ENCODE results near the gene PPIL6. TPM values are rescaled to one million over a fixed set of nuclear protein-coding genes. Genes with fewer than 3 reads are reported as not detected.

PPIL6 gene
- total RNA-seq, 2 donors from 2014 or later = 6.9 to 9.1 TPM

DNA sequence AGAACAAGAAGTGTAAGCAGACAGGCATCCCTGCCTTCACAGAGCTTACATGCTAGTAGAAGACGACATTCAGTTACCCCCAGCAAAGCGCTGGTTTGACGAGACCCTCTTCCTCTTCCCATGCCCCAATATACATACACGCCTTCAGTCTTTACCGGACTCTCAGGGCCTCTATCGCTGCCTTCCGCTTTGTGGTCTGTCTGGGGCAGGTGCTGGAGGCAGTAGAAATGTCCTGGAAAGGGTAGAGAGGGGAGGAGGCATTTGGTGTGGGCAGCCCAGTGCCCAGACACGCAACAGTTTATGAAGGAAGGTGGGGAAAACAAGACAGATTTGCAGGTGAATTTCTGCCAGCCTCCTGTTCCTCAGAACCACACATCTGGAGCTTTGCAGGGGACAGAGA is 6.1 kb upstream of the PPIL6 start:
- Histone ChIP-seq H3K36me3 (peaks cover 5% of the 10 kb centered on the region), H3K9me3 (no peaks in the 10 kb centered on the region), H3K27me3 (no peaks in the 10 kb centered on the region), H3K4me1 (peaks cover 0 to 6% of the 10 kb centered on the region in 2 donors), H3K4me3 (no peak overlapping the region), H3K27ac (no peak overlapping the region)
- no peak for DNase-seq (ENCODE audit: low spot score)
- TF ChIP-seq CTCF (IDR thresholded peaks at IDR 0.05) = no peak

GRCh38 chr6:109446072-109446471 is 5.6 kb upstream of the PPIL6 start:
- Histone ChIP-seq H3K4me1 (peaks cover 0 to 11% of the 10 kb centered on the region in 2 donors), H3K4me3 (no peak overlapping the region), H3K9me3 (no peaks in the 10 kb centered on the region), H3K27me3 (no peaks in the 10 kb centered on the region), H3K36me3 (peaks cover 5% of the 10 kb centered on the region), H3K27ac (no peak overlapping the region)
- TF ChIP-seq CTCF (IDR thresholded peaks at IDR 0.05) = no peak
- DNase-seq (ENCODE audit: low spot score) = no peak

GRCh38 chr6:109445382-109445781 is 5.0 kb upstream of the PPIL6 start:
- DNase-seq (ENCODE audit: low spot score) = no peak
- Histone ChIP-seq H3K9me3 (no peaks in the 10 kb centered on the region), H3K36me3 (peaks cover 5% of the 10 kb centered on the region), H3K4me1 (peaks cover 0 to 12% of the 10 kb centered on the region in 2 donors), H3K4me3 (no peak overlapping the region), H3K27ac (no peak overlapping the region), H3K27me3 (no peaks in the 10 kb centered on the region)
- TF ChIP-seq CTCF (IDR thresholded peaks at IDR 0.05) = no peak

DNA sequence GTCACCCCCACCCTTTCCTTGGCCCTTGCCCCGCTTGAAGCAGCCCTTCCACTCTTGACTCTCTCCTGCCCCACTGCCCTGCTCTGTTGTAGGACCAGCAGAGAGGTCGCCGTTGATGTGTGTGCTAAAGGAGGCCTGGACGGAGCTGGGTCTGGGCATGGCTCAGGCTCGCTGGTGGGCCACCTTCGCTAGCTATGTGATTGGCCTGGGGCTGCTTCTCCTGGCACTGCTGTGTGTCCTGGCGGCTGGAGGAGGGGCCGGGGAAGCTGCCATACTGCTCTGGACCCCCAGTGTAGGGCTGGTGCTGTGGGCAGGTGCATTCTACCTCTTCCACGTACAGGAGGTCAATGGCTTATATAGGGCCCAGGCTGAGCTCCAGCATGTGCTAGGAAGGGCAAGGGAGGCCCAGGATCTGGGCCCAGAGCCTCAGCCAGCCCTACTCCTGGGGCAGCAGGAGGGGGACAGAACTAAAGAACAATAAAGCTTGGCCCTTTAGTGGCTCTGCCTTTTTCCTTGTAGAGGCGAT is 3.1 kb upstream of the PPIL6 start:
- no peak overlapping the region for H3K4me3 ChIP-seq
- H3K27ac ChIP-seq = no peak overlapping the region
- peaks cover 5% of the 10 kb centered on the region for H3K36me3 ChIP-seq
- DNase-seq (ENCODE audit: low spot score) = no peak
- no peaks in the 10 kb centered on the region for H3K9me3 ChIP-seq
- no peaks in the 10 kb centered on the region for H3K27me3 ChIP-seq
- H3K4me1 ChIP-seq = peaks cover 0 to 20% of the 10 kb centered on the region in 2 donors
- TF ChIP-seq CTCF (IDR thresholded peaks at IDR 0.05) = no peak

- Histone ChIP-seq H3K9me3 (no peaks in the 10 kb centered on the region), H3K4me3 (no peak overlapping the region), H3K27me3 (no peaks in the 10 kb centered on the region), H3K36me3 (peaks cover 5% of the 10 kb centered on the region), H3K27ac (no peak overlapping the region), H3K4me1 (peaks cover 0 to 20% of the 10 kb centered on the region in 2 donors)
- DNase-seq (ENCODE audit: low spot score) = no peak
- no peak for TF ChIP-seq CTCF (IDR thresholded peaks at IDR 0.05)
Observed at GRCh38 chr6:109442393-109442924, 2.0 kb upstream of the PPIL6 start.
